GM12878 (cell line): ENCODE measurements around the gene FAF1. TPM values are rescaled to one million over a fixed set of nuclear protein-coding genes. Genes with fewer than 3 reads are reported as not detected.
A peak's percentile ranks its signal among the peaks of the same experiment; 100 is the strongest.

Source experiments
- ATAC-seq: fragments of 200-7000 bp; cut with Tn5 transposase; 3 replicates; pipeline ENCODE4 v1.9.1; 2020; ENCODE audit warnings: mild to moderate bottlenecking, moderate library complexity
- BruUV-seq: library from RNA; stranded (reverse); fragments of 400-500 nt; replicated peaks from 2 replicates; lab custom pipeline; 2021; lab: Mats Ljungman, UMichigan
- CTCF ChIA-PET: fragments of 300-600 bp; sonication (Branson Sonifier 250); formaldehyde crosslinking; extraction: SDS; loops from one replicate; lab custom pipeline; 2021; ENCODE audit warnings: inconsistent platforms; lab: Yijun Ruan, JAX
- POLR2A ChIA-PET: fragments of 350-600 bp; formaldehyde crosslinking; extraction: SDS; loops from one replicate; lab custom pipeline; 2021; ENCODE audit warnings: inconsistent platforms; lab: Charles Lee
- RAD21 ChIA-PET: fragments of 300-600 bp; sonication (Branson Sonifier 250); formaldehyde crosslinking; loops from one replicate; lab custom pipeline; 2023; ENCODE audit warnings: antibody characterized with exemption; ENCODE audit not compliant: unreplicated experiment; lab: Charles Lee
- SMC1A ChIA-PET: fragments of 300-600 bp; sonication (Branson Sonifier 250); formaldehyde crosslinking; loops from one replicate; lab custom pipeline; 2023; ENCODE audit not compliant: unreplicated experiment, uncharacterized antibody; lab: Charles Lee
- DNase-seq: peaks from one replicate; pipeline ENCODE4 v3.0.0-alpha.2; 2011; ENCODE audit warnings: low read depth, low spot score
- FAIRE-seq: peaks from 3 replicates; lab custom pipeline; 2011; peaks lifted over from hg19 to GRCh38; lab: Jason Lieb, UNC
- H2AFZ ChIP-seq: 2 replicates; pipeline ENCODE4 v1.6.0; 2011; ENCODE audit warnings: low read depth, low read length, control low read depth; ENCODE audit not compliant: control insufficient read depth
- H3K27ac ChIP-seq: 2 replicates; pipeline ENCODE4 v1.5.1; 2011; ENCODE audit warnings: control low read depth; ENCODE audit not compliant: control insufficient read depth, insufficient read depth
- H3K27me3 ChIP-seq, 2 experiments: replicated peaks in 1 of 2; 2 replicates each; pipeline versions ENCODE4 v1.6.0 to v1.6.1; 2011; ENCODE audit warnings: low read length in 1 of 2; ENCODE audit not compliant: control insufficient read depth in 2 of 2, insufficient read depth in 2 of 2
- H3K36me3 ChIP-seq, 2 experiments: 2 replicates each; pipeline ENCODE4 v1.5.1; 2011; ENCODE audit warnings: low read length in 1 of 2; ENCODE audit not compliant: control insufficient read depth in 2 of 2, insufficient read depth in 2 of 2
- H3K4me1 ChIP-seq: 2 replicates; pipeline ENCODE4 v1.6.1; 2011; ENCODE audit warnings: mild to moderate bottlenecking, low read length, moderate library complexity, mixed read lengths; ENCODE audit not compliant: control insufficient read depth, insufficient read depth
- H3K4me2 ChIP-seq: 2 replicates; pipeline ENCODE4 v1.6.0; 2011; ENCODE audit warnings: control low read depth; ENCODE audit not compliant: control insufficient read depth, insufficient read depth
- H3K4me3 ChIP-seq: fragments of 200-600 bp; sonication (generic); 2 replicates; pipeline ENCODE4 v1.5.1; 2016
- H3K79me2 ChIP-seq: 2 replicates; pipeline ENCODE4 v1.6.0; 2011; ENCODE audit warnings: low read length; ENCODE audit not compliant: control insufficient read depth, insufficient read depth
- H3K9ac ChIP-seq: 2 replicates; pipeline ENCODE4 v1.8.0; 2011; ENCODE audit warnings: low read length, control low read depth, mixed read lengths; ENCODE audit not compliant: control insufficient read depth, insufficient read depth
- H3K9me3 ChIP-seq: replicated peaks from 3 replicates; pipeline ENCODE4 v1.5.1; 2011; ENCODE audit warnings: mild to moderate bottlenecking, low read length; ENCODE audit not compliant: control insufficient read depth, insufficient read depth
- H4K20me1 ChIP-seq: 2 replicates; pipeline ENCODE4 v1.6.0; 2011; ENCODE audit not compliant: control insufficient read depth, insufficient read depth
- NRF1 ChIP-seq: conservative IDR thresholded peaks from 2 replicates; pipeline ENCODE4 v1.6.1; 2011; ENCODE audit warnings: mild to moderate bottlenecking, low read depth, low read length, improper control_type of control experiment
- STAT3 ChIP-seq: IDR thresholded peaks from 2 replicates; pipeline ENCODE4 v1.6.1; 2011; ENCODE audit warnings: low read depth, low read length, improper control_type of control experiment
- SUZ12 ChIP-seq: fragments of 200-600 bp; sonication (generic); IDR thresholded peaks from one replicate; pipeline ENCODE4 v1.6.1; 2018; ENCODE audit warnings: antibody characterized with exemption, mild to moderate bottlenecking; ENCODE audit not compliant: unreplicated experiment
- WGBS: methylation state at CpG from one replicate; pipeline ENCODE4 v1.1.6; 2016; ENCODE audit warnings: low lambda C conversion rate; ENCODE audit not compliant: insufficient replicate concordance, insufficient coverage; ENCODE audit errors: missing lambda C conversion rate; 5-methylcytosine and 5-hydroxymethylcytosine counted together
- in situ Hi-C: fragments of 300-500 bp; cut with MboI; formaldehyde crosslinking; loops from 9 replicates; pipeline ENCODE4 v1.14.3; 2018; ENCODE audit warnings: mixed read lengths
- intact Hi-C: fragments of 100-400 bp; cut with micrococcal nuclease; formaldehyde crosslinking; loops from one replicate; pipeline ENCODE4 v1.14.2; 2022; ENCODE audit not compliant: unreplicated experiment
- polyA plus RNA-seq, 11 experiments: library from polyadenylated mRNA; depleted of rRNA in 4 of 11; unstranded in 6 of 11; stranded (reverse) in 5 of 11; fragments of >200 nt; fragmentation: Nextera tagmentation in 4 of 11; fragmentation: Illumina TruSeq in 1 of 11; extraction: Ambion mirVana in 4 of 11; extraction: Trizol in 1 of 11; gene quantifications; 1 replicate in 1 of 11; 2 replicates in 10 of 11; pipeline versions ENCODE4 v1.2.1 to v1.2.3, GENCODE V29; 2011 to 2016; ENCODE audit warnings: inconsistent platforms in 2 of 11, missing spikeins in 2 of 11, low read depth in 1 of 11
- total RNA-seq, 4 experiments: library from RNA; depleted of rRNA in 3 of 4; stranded (reverse); fragments of >200 nt in 3 of 4; fragmentation: Illumina TruSeq in 1 of 4; extraction: Trizol in 1 of 4; gene quantifications; 2 replicates each; pipeline versions ENCODE4 v1.2.1 to v1.2.3, GENCODE V29; 2013 to 2021

The FAF1 gene
- total and polyA plus RNA-seq, 10 of the 15 experiments (the other 5 are each of a cell fraction or from before 2014, with no cell fraction given), result 8.6 to 54.5 (median 23.7) TPM

GRCh38 chr1:50419192-50419906, 540.7 kb downstream of the FAF1 start:
- H3K27me3 ChIP-seq, result peaks cover 20 to 41% of the 10 kb centered on the region in 2 experiments
- H4K20me1 ChIP-seq, result no peaks in the 10 kb centered on the region
- in situ Hi-C loops (no loop called here), intact Hi-C loops (no loop called here)
- H3K79me2 ChIP-seq, result no peaks in the 10 kb centered on the region
- CTCF ChIA-PET, result no interaction called here
- H2AFZ ChIP-seq, result no peak overlapping the region
- ATAC-seq, result no peak; the same call in 2 of the 3 replicates
- H3K9ac ChIP-seq, result no peak overlapping the region
- H3K9me3 ChIP-seq, result no peaks in the 10 kb centered on the region; the same call in 1 of the 3 replicates
- SMC1A ChIA-PET, result no interaction called here
- DNase-seq, result no peak
- TF ChIP-seq STAT3 (no peak), SUZ12 (peak; percentile 91)
- RAD21 ChIA-PET, result no interaction called here
- no peak overlapping the region for H3K4me3 ChIP-seq
- POLR2A ChIA-PET, result no interaction called here
- no peak overlapping the region for H3K27ac ChIP-seq
- BruUV-seq, result no TSS peak
- H3K4me1 ChIP-seq, result no peaks in the 10 kb centered on the region
- WGBS, result 29% methylated on average over 55 of the region's 60 CpGs
- H3K36me3 ChIP-seq, result no peaks in the 10 kb centered on the region
- no peak overlapping the region for H3K4me2 ChIP-seq
- no peak for FAIRE-seq

DNA sequence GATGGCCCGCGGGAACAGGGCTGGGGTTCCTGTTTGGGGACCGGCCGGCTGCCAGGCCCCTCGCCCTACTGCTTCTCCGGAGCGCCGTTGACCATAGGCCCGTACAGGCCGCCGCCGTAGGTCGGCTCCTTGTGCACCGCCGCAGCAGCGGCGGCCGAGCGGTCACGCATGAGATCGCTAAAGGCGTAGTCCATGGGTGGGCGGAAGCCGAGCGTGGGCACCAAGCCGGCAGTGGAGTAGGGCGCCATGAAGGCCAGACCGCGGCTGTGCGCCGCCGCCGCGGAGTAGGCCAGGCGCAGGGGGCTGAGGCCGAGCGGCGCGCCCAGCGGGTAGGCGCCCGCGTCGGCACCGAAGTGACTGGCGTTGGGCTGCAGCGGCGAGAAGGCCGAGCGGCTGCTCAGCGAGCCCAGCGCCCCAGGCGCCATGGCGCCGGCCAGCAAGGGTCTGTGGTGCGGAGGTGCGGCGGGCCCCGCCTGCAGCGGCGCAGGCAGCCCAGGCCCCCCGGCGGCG, 541.4 kb downstream of the FAF1 start:
- H4K20me1 ChIP-seq, result no peaks in the 10 kb centered on the region
- H3K79me2 ChIP-seq, result no peaks in the 10 kb centered on the region
- ChIA-PET RAD21 (no interaction called here), SMC1A (no interaction called here), CTCF (no interaction called here), POLR2A (no interaction called here)
- H3K27ac ChIP-seq, result no peak overlapping the region
- H2AFZ ChIP-seq, result no peak overlapping the region
- peaks cover 20 to 40% of the 10 kb centered on the region in 2 experiments for H3K27me3 ChIP-seq
- DNase-seq (no peak), FAIRE-seq (no peak), ATAC-seq (peak; percentile 30; the same call in 2 of the 3 replicates)
- H3K9ac ChIP-seq, result no peak overlapping the region
- 8% methylated on average over 35 of the region's 64 CpGs for WGBS
- intact Hi-C loops, result no loop called here
- in situ Hi-C loops, result no loop called here
- TF ChIP-seq NRF1 (no peak), SUZ12 (peak; percentile 63)
- no peak overlapping the region for H3K4me3 ChIP-seq
- no peak overlapping the region for H3K4me2 ChIP-seq
- H3K36me3 ChIP-seq, result no peaks in the 10 kb centered on the region
- no peaks in the 10 kb centered on the region for H3K4me1 ChIP-seq
- no TSS peak for BruUV-seq
- no peaks in the 10 kb centered on the region; the same call in 2 of the 3 replicates for H3K9me3 ChIP-seq
